PC-3 (cell line): ENCODE results near the gene CLINT1. TPM values are rescaled to one million over a fixed set of nuclear protein-coding genes. Genes with fewer than 3 reads are reported as not detected.
A peak's percentile ranks its signal among the peaks of the same experiment; 100 is the strongest.

ENCODE experiments used
- ATAC-seq: fragments of 200-7000 bp; cut with Tn5 transposase; 2 replicates; pipeline ENCODE4 v1.9.1; 2020; ENCODE audit warnings: mild to moderate bottlenecking, moderate library complexity
- BruUV-seq: library from RNA; stranded (reverse); fragments of 400-500 nt; replicated peaks from 2 replicates; lab custom pipeline; 2021; lab: Mats Ljungman, UMichigan
- CTCF ChIA-PET: fragments of 300-600 bp; sonication (Branson Sonifier 250); formaldehyde crosslinking; loops from one replicate; lab custom pipeline; 2022; ENCODE audit warnings: antibody characterized with exemption; lab: Charles Lee
- POLR2A ChIA-PET: fragments of 300-600 bp; sonication (Branson Sonifier 250); formaldehyde crosslinking; loops from one replicate; lab custom pipeline; 2022; ENCODE audit warnings: antibody characterized with exemption; ENCODE audit not compliant: unreplicated experiment; lab: Charles Lee
- DNase-seq: peaks from one replicate; pipeline ENCODE4 v3.0.0-alpha.2; 2015
- H2AFZ ChIP-seq: fragments of 300-600 bp; sonication (generic); 2 replicates; pipeline ENCODE4 v1.6.0; 2016; ENCODE audit warnings: antibody characterized with exemption, low read length
- H3F3A ChIP-seq: fragments of 300-600 bp; sonication (generic); one replicate; pipeline ENCODE4 v1.6.0; 2017; ENCODE audit warnings: antibody characterized with exemption, low read length, control low read depth, mild to moderate bottlenecking; ENCODE audit not compliant: unreplicated experiment
- H3K27ac ChIP-seq: fragments of 300-600 bp; sonication (generic); 2 replicates; pipeline ENCODE4 v1.5.1; 2016; ENCODE audit warnings: mild to moderate bottlenecking, low read length
- H3K27me3 ChIP-seq: fragments of 300-600 bp; sonication (generic); 2 replicates; pipeline ENCODE4 v1.6.1; 2016; ENCODE audit warnings: low read length, mixed read lengths
- H3K36me3 ChIP-seq: fragments of 300-600 bp; sonication (generic); 2 replicates; pipeline ENCODE4 v1.6.1; 2016; ENCODE audit warnings: low read depth, mixed run types, low read length, mixed read lengths
- H3K4me1 ChIP-seq: fragments of 300-600 bp; sonication (generic); 2 replicates; pipeline ENCODE4 v1.5.1; 2016; ENCODE audit warnings: low read length; ENCODE audit not compliant: insufficient read depth
- H3K4me2 ChIP-seq: fragments of 300-600 bp; sonication (generic); 2 replicates; pipeline ENCODE4 v1.6.0; 2016; ENCODE audit warnings: low read length
- H3K4me3 ChIP-seq: fragments of 300-600 bp; sonication (generic); 2 replicates; pipeline ENCODE4 v1.5.1; 2016; ENCODE audit warnings: mild to moderate bottlenecking, low read length, mixed read lengths
- H3K79me2 ChIP-seq: fragments of 300-600 bp; sonication (generic); 2 replicates; pipeline ENCODE4 v1.6.1; 2017; ENCODE audit warnings: low read length, mixed read lengths
- H3K9ac ChIP-seq: fragments of 300-600 bp; sonication (generic); 2 replicates; pipeline ENCODE4 v1.6.0; 2016; ENCODE audit warnings: mild to moderate bottlenecking, low read length
- H3K9me2 ChIP-seq: fragments of 300-600 bp; sonication (generic); replicated peaks from 2 replicates; pipeline ENCODE4 v1.6.1; 2016; ENCODE audit warnings: mixed run types, low read length, mixed read lengths
- H3K9me3 ChIP-seq: fragments of 300-600 bp; sonication (generic); 2 replicates; pipeline ENCODE4 v1.6.1; 2016; ENCODE audit warnings: low read length, mixed read lengths
- H4K20me1 ChIP-seq: fragments of 300-600 bp; sonication (generic); 2 replicates; pipeline ENCODE4 v1.6.1; 2016; ENCODE audit warnings: low read length, mixed read lengths
- CTCF ChIP-seq: fragments of 300-600 bp; sonication (generic); conservative IDR thresholded peaks from 2 replicates; pipeline ENCODE4 v1.5.1; 2017; ENCODE audit warnings: antibody characterized with exemption, low read depth, mild to moderate bottlenecking, low read length
- EZH2 ChIP-seq: fragments of 300-600 bp; sonication (generic); IDR thresholded peaks from one replicate; pipeline ENCODE4 v1.6.1; 2017; ENCODE audit warnings: antibody characterized with exemption, mild to moderate bottlenecking, low read length; ENCODE audit not compliant: unreplicated experiment
- EZH2phosphoT487 ChIP-seq: fragments of 300-600 bp; sonication (generic); IDR thresholded peaks from 2 replicates; pipeline ENCODE4 v1.6.1; 2018; ENCODE audit warnings: mild to moderate bottlenecking, antibody characterized with exemption, low read length, borderline replicate concordance
- intact Hi-C: fragments of 100-400 bp; cut with micrococcal nuclease; formaldehyde crosslinking; loops from 2 replicates; pipeline ENCODE4 v1.9.0; 2023
- total RNA-seq: library from RNA; depleted of rRNA; stranded (reverse); fragments of >200 nt; gene quantifications from 2 replicates; pipeline ENCODE4 v1.2.3, GENCODE V29; 2014

CLINT1 gene
- total RNA-seq, 1 experiment from 2014 or later = 125 TPM

GRCh38 chr5:157907479-157907878, 48.5 kb upstream of the CLINT1 start:
- BruUV-seq = no TSS peak
- Histone ChIP-seq H3K9me2 (no peaks in the 10 kb centered on the region), H3K9me3 (no peaks in the 10 kb centered on the region), H3K36me3 (no peaks in the 10 kb centered on the region), H3K79me2 (no peaks in the 10 kb centered on the region), H3K4me3 (no peak overlapping the region), H3K4me2 (no peak overlapping the region), H3K4me1 (no peaks in the 10 kb centered on the region), H4K20me1 (no peaks in the 10 kb centered on the region), H3K27me3 (no peaks in the 10 kb centered on the region), H3K9ac (no peak overlapping the region), H2AFZ (no peak overlapping the region), H3F3A (no peaks in the 10 kb centered on the region), H3K27ac (no peak overlapping the region)
- DNase-seq (no peak), ATAC-seq (no peak)
- POLR2A ChIA-PET = no interaction called here
- TF ChIP-seq CTCF (no peak), EZH2 (no peak), EZH2phosphoT487 (no peak)
- intact Hi-C loops = no loop called here
- CTCF ChIA-PET = interaction anchor here (1.2 kb wide), 1 partner anchor 9 kb away, joined by 3 read pairs; no protein-coding TSS in a partner anchor

- Histone ChIP-seq H3K79me2 (no peaks in the 10 kb centered on the region), H3K9me2 (no peaks in the 10 kb centered on the region), H4K20me1 (no peaks in the 10 kb centered on the region), H3K4me1 (no peaks in the 10 kb centered on the region), H3K4me2 (no peak overlapping the region), H3K36me3 (no peaks in the 10 kb centered on the region), H3F3A (no peaks in the 10 kb centered on the region), H3K9me3 (no peaks in the 10 kb centered on the region), H2AFZ (peak overlapping the region; percentile 7; the same call in 1 of the 2 replicates), H3K9ac (no peak overlapping the region), H3K27ac (no peak overlapping the region), H3K27me3 (0 out of 2 replicates have a peak, but pooled peaks cover 3% of the 10 kb centered on the region), H3K4me3 (no peak overlapping the region)
- no peak for TF ChIP-seq EZH2phosphoT487
- TF ChIP-seq CTCF = no peak
- TF ChIP-seq EZH2 = no peak
- ATAC-seq (peak; percentile 31; the same call in 1 of the 2 replicates), DNase-seq (no peak)
- POLR2A ChIA-PET = no interaction called here
- intact Hi-C loops = no loop called here
- BruUV-seq = no TSS peak
- CTCF ChIA-PET = no interaction called here
These were observed 44.1 kb upstream of the CLINT1 start for GRCh38 chr5:157903117-157903450.

GRCh38 chr5:157902449-157903116, 43.6 kb upstream of the CLINT1 start:
- H3K27me3 ChIP-seq = 0 out of 2 replicates have a peak, but pooled peaks cover 3% of the 10 kb centered on the region
- no peak for TF ChIP-seq EZH2phosphoT487
- no peak for TF ChIP-seq EZH2
- TF ChIP-seq CTCF = no peak
- no peaks in the 10 kb centered on the region for H3F3A ChIP-seq
- no peak overlapping the region for H3K27ac ChIP-seq
- H2AFZ ChIP-seq = 0 out of 2 replicates have a peak overlapping the region, but pooled peaks have one; percentile 7
- no peak overlapping the region for H3K9ac ChIP-seq
- intact Hi-C loops = no loop called here
- ChIA-PET CTCF (no interaction called here), POLR2A (no interaction called here)
- BruUV-seq = no TSS peak
- no peaks in the 10 kb centered on the region for H3K4me1 ChIP-seq
- H3K36me3 ChIP-seq = no peaks in the 10 kb centered on the region
- no peak overlapping the region for H3K4me2 ChIP-seq
- H3K4me3 ChIP-seq = no peak overlapping the region
- H3K9me3 ChIP-seq = no peaks in the 10 kb centered on the region
- H4K20me1 ChIP-seq = no peaks in the 10 kb centered on the region
- ATAC-seq (peak; percentile 29; the same call in 1 of the 2 replicates), DNase-seq (no peak)
- H3K9me2 ChIP-seq = no peaks in the 10 kb centered on the region
- H3K79me2 ChIP-seq = no peaks in the 10 kb centered on the region
